Osteoblast (primary cell): Measurements from ENCODE around the gene ADAMTS16. TPM values are rescaled to one million over a fixed set of nuclear protein-coding genes. Genes with fewer than 3 reads are reported as not detected.

Experiments
- DNase-seq: peaks from one replicate; pipeline ENCODE4 v3.0.0; 2011; ENCODE audit warnings: low spot score, mixed read lengths; ENCODE audit not compliant: insufficient read length; ENCODE audit errors: missing footprints
- H2AFZ ChIP-seq: 2 replicates; pipeline ENCODE4 v1.6.0; 2011; ENCODE audit warnings: mild to moderate bottlenecking, low read length
- H3K27ac ChIP-seq: 2 replicates; pipeline ENCODE4 v1.5.1; 2011; ENCODE audit warnings: mild to moderate bottlenecking, low read depth, low read length, moderate library complexity
- H3K27me3 ChIP-seq: 2 replicates; pipeline ENCODE4 v1.6.0; 2012; ENCODE audit warnings: mild to moderate bottlenecking, control low read depth, inconsistent platforms, low read length, moderate library complexity; ENCODE audit not compliant: insufficient read depth
- H3K36me3 ChIP-seq: 2 replicates; pipeline ENCODE4 v1.5.1; 2011; ENCODE audit warnings: mild to moderate bottlenecking, low read length, control low read depth, moderate library complexity; ENCODE audit not compliant: insufficient read depth
- H3K4me1 ChIP-seq: 2 replicates; pipeline ENCODE4 v1.5.1; 2011; ENCODE audit warnings: mild to moderate bottlenecking, low read length, control low read depth, moderate library complexity; ENCODE audit not compliant: insufficient read depth
- H3K4me2 ChIP-seq: 2 replicates; pipeline ENCODE4 v1.6.0; 2011; ENCODE audit warnings: mild to moderate bottlenecking, low read length; ENCODE audit not compliant: insufficient read depth
- H3K4me3 ChIP-seq: fragments of 200-600 bp; sonication (generic); 3 replicates; pipeline ENCODE4 v1.5.1; 2012; ENCODE audit warnings: mild to moderate bottlenecking, low read length, inconsistent platforms; ENCODE audit not compliant: insufficient read depth
- H3K79me2 ChIP-seq: 2 replicates; pipeline ENCODE4 v1.6.0; 2012; ENCODE audit warnings: mild to moderate bottlenecking, low read length, control low read depth, inconsistent platforms; ENCODE audit not compliant: insufficient read depth
- H3K9me3 ChIP-seq: 2 replicates; pipeline ENCODE4 v1.5.1; 2011; ENCODE audit warnings: low read depth, low read length, control low read depth
- H4K20me1 ChIP-seq: 2 replicates; pipeline ENCODE4 v1.6.0; 2012; ENCODE audit warnings: mild to moderate bottlenecking, low read length, control low read depth; ENCODE audit not compliant: insufficient read depth
- total RNA-seq: library from RNA; depleted of rRNA; stranded (reverse); fragments of >200 nt; gene quantifications from 2 replicates; pipeline ENCODE4 v1.2.3, GENCODE V29; 2012
- TF ChIP-seq, protein P1 (sequence below): IDR thresholded peaks from 2 replicates; pipeline ENCODE4 v1.5.1; 2011; ENCODE audit warnings: mild to moderate bottlenecking, low read depth, low read length, moderate library complexity; ENCODE audit errors: extremely low read depth

ADAMTS16 gene
- total RNA-seq, 1 donor = 1.4 TPM

DNA sequence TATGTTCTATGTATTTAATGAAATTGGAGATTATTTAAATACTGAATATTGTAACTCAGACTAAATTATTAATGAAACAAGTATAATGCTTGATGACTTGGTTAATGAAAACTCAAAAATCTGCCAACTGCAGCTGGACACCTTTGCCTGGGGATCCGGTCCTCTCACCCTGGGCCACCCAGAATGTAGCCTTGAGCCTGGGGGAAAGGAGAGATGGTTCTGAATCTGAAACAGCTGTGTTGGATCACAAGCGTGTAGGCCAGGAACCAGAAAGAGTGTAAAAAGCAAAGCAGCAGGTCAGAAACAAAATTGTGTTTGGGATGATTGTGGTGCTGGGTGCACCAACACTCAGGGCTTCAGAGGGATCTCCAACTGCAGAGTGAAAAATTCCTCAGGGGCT is 38.5 kb downstream of the ADAMTS16 start:
- no peak for DNase-seq
- H3K27me3 ChIP-seq = no peaks in the 10 kb centered on the region
- no peak overlapping the region for H3K4me3 ChIP-seq
- H3K27ac ChIP-seq = no peak overlapping the region
- no peaks in the 10 kb centered on the region for H4K20me1 ChIP-seq
- TF ChIP-seq, protein P1, sequence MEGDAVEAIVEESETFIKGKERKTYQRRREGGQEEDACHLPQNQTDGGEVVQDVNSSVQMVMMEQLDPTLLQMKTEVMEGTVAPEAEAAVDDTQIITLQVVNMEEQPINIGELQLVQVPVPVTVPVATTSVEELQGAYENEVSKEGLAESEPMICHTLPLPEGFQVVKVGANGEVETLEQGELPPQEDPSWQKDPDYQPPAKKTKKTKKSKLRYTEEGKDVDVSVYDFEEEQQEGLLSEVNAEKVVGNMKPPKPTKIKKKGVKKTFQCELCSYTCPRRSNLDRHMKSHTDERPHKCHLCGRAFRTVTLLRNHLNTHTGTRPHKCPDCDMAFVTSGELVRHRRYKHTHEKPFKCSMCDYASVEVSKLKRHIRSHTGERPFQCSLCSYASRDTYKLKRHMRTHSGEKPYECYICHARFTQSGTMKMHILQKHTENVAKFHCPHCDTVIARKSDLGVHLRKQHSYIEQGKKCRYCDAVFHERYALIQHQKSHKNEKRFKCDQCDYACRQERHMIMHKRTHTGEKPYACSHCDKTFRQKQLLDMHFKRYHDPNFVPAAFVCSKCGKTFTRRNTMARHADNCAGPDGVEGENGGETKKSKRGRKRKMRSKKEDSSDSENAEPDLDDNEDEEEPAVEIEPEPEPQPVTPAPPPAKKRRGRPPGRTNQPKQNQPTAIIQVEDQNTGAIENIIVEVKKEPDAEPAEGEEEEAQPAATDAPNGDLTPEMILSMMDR = no peak
- no peaks in the 10 kb centered on the region for H3K4me1 ChIP-seq
- H2AFZ ChIP-seq = no peak overlapping the region
- no peaks in the 10 kb centered on the region for H3K9me3 ChIP-seq
- no peak overlapping the region for H3K4me2 ChIP-seq
- H3K79me2 ChIP-seq = no peaks in the 10 kb centered on the region
- no peaks in the 10 kb centered on the region for H3K36me3 ChIP-seq

DNA sequence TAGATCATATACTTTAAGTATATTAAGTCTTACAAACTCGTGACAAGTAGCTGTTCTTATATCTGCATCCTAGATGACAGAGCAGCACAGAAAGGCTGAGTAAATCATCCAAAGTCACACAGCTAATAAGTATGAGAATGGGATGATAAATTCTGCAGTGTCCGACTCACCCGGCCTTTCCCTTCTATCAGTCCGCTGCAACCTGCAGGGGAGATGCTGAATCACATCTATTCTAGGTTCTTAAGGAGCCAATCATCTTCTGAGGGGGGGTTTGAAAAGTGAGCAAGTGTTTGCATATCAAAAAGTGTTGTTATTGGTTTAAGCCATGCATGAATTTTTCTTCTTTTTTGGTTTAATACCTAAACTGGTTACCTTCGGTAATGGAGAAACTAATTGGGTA is 38.9 kb downstream of the ADAMTS16 start:
- no peaks in the 10 kb centered on the region for H4K20me1 ChIP-seq
- no peak for DNase-seq
- H3K9me3 ChIP-seq = no peaks in the 10 kb centered on the region
- no peaks in the 10 kb centered on the region for H3K4me1 ChIP-seq
- no peaks in the 10 kb centered on the region for H3K79me2 ChIP-seq
- TF ChIP-seq, protein P1 = no peak
- H3K4me3 ChIP-seq = no peak overlapping the region
- no peak overlapping the region for H2AFZ ChIP-seq
- no peaks in the 10 kb centered on the region for H3K36me3 ChIP-seq
- H3K4me2 ChIP-seq = no peak overlapping the region
- no peak overlapping the region for H3K27ac ChIP-seq
- H3K27me3 ChIP-seq = no peaks in the 10 kb centered on the region

DNA sequence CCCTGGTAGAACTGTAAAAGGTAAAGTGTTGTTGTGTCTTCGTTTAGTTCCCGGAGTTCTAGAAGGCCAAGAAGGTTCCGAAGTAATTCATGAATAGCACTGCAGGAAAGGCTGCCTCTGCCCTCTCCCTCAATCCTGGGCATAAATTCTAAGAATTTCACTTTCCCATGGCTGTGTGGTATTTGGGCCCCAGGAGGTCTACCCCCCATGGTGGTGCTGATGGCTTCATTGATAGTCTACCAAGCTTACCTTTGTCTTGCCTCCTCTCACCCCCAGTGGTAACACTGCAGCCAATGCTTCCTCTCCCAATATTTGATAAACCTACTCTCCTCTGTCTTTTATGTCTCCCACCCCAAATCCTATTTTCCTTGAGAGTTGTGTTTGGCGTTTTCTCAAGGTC is 39.5 kb downstream of the ADAMTS16 start:
- Histone ChIP-seq H3K9me3 (no peaks in the 10 kb centered on the region), H3K36me3 (no peaks in the 10 kb centered on the region), H3K27me3 (no peaks in the 10 kb centered on the region), H3K4me2 (no peak overlapping the region), H4K20me1 (no peaks in the 10 kb centered on the region), H2AFZ (no peak overlapping the region), H3K27ac (no peak overlapping the region), H3K4me1 (no peaks in the 10 kb centered on the region), H3K79me2 (no peaks in the 10 kb centered on the region), H3K4me3 (no peak overlapping the region)
- no peak for DNase-seq
- TF ChIP-seq, protein P1 = no peak

DNA sequence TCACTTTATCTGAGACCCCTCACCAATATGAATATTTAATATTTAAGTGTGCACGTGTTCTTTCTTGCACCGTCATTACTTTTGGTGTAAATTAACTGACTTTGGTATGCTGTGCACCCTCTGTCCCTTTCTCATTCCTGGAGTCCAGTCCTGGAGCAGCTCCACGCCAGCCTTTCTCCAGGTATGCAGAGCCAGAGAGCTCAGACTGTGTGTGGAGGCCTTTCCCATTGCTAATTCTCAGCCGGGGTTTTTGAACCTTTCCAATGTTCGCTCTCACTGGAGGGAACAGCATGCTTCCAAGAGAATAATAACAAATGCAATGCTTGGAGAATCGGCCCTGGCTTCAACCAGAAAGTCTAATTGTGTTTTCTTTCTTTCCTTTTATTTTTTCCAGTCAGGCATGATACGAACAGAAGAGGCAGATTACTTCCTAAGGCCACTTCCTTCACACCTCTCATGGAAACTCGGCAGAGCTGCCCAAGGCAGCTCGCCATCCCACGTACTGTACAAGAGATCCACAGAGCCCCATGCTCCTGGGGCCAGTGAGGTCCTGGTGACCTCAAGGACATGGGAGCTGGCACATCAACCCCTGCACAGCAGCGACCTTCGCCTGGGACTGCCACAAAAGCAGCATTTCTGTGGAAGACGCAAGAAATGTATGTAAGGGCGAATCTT is 41.7 kb downstream of the ADAMTS16 start:
- no peak overlapping the region for H3K4me3 ChIP-seq
- H3K4me2 ChIP-seq = no peak overlapping the region
- TF ChIP-seq, protein P1 = no peak
- H3K27ac ChIP-seq = no peak overlapping the region
- H3K79me2 ChIP-seq = no peaks in the 10 kb centered on the region
- H4K20me1 ChIP-seq = no peaks in the 10 kb centered on the region
- H3K27me3 ChIP-seq = no peaks in the 10 kb centered on the region
- H3K4me1 ChIP-seq = no peaks in the 10 kb centered on the region
- DNase-seq = no peak
- no peak overlapping the region for H2AFZ ChIP-seq
- no peaks in the 10 kb centered on the region for H3K36me3 ChIP-seq
- H3K9me3 ChIP-seq = no peaks in the 10 kb centered on the region
